ENCODE measurements around the gene SLC35F3.

The SLC35F3 gene

DNA sequence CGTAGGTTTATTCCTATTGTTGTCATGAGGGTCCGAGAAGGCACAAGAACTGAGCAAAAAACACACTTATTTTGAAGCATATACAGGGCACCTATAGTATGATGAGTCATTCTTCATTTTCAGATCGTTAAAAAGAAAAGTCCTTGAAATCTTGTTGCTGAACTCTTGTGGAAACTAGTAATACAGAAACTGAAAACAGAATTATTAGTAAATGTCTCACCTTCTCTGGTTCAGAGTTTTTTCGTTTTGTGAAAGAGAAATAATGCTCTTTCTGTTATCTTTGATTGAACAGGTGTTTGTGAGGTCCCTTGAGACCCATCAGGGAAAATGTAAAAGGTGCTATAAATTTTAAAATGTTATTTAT lies 366.7 kb downstream of the SLC35F3 start:
- no peaks in the 10 kb centered on the region for H3K9me3 Mint-ChIP-seq
- H3K36me3 Mint-ChIP-seq (ENCODE audit: insufficient read depth): no peaks in the 10 kb centered on the region
- peaks cover 29 to 41% of the 10 kb centered on the region in 2 donors for H3K27me3 Mint-ChIP-seq
- ATAC-seq (replicated peaks) (no peak), DNase-seq (no peak)
- peaks cover 0 to 2% of the 10 kb centered on the region in 2 donors for H3K4me1 Mint-ChIP-seq (ENCODE audit: low read depth in 2 of 2)
- no peak overlapping the region for H3K27ac Mint-ChIP-seq
- H3K4me3 Mint-ChIP-seq: no peak overlapping the region

DNA sequence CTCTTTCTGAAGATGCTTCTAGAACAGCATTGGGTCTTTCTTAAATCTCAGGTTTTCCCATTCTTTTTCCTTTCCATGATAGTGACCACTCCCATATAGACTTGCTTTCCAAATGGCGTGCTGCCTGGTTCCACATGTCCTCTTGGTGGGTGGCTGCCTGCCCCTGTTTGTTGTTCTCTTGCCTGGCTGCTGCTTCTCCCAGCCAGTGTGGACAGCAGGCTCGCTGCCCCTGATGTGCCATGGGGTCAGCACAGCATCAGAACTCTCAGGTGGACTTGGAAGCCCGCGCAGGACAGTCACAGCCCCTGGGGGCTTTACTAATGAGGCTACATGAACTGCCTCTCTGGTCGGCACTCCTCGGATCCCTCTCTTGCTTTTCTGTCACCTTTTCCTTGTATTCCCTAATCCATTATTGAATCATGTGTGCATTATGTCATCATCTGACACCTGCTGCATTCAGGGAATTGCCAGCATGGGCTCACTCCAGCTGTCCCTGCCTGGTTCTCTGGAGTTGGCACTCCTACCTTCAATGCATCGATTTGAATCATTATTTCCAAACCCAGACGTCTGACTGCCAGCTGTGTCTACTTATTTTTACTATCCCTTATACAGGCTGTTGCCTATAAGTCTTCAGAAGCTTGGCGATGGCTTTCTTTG lies 368.3 kb downstream of the SLC35F3 start:
- Mint-ChIP-seq H3K27me3 (peaks cover 29 to 48% of the 10 kb centered on the region in 2 donors), H3K4me3 (no peak overlapping the region), H3K4me1 (ENCODE audit: low read depth in 2 of 2) (peaks cover 0 to 2% of the 10 kb centered on the region in 2 donors), H3K36me3 (ENCODE audit: insufficient read depth) (no peaks in the 10 kb centered on the region), H3K9me3 (no peaks in the 10 kb centered on the region), H3K27ac (no peak overlapping the region)
- DNase-seq: no peak
- no peak for ATAC-seq (replicated peaks)

DNA sequence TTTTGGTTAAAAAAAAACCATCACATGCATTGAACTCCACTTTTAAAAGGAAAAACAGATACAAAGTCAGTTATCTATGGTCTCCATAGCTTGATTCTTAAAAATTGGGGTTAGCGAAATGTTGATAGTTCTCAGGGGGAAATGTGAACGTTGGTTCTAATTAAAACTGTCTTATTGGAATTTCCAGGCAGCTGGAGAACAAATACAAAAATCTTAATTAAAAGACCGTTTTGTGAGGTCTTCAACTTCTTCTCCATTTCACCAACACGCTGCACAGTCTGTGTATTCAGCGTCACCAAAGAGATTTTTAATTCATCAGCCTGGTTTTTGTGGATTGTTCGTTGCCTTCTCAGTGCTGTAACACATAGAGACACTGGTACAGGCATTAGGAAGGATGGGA lies 369.5 kb downstream of the SLC35F3 start:
- ATAC-seq (replicated peaks) (no peak), DNase-seq (no peak)
- Mint-ChIP-seq H3K27me3 (peaks cover 29 to 48% of the 10 kb centered on the region in 2 donors), H3K4me1 (ENCODE audit: low read depth in 2 of 2) (peaks cover 0 to 2% of the 10 kb centered on the region in 2 donors), H3K4me3 (no peak overlapping the region), H3K9me3 (no peaks in the 10 kb centered on the region), H3K36me3 (ENCODE audit: insufficient read depth) (no peaks in the 10 kb centered on the region), H3K27ac (no peak overlapping the region)

- H3K27ac Mint-ChIP-seq: no peak overlapping the region
- no peaks in the 10 kb centered on the region for H3K36me3 Mint-ChIP-seq (ENCODE audit: insufficient read depth)
- H3K9me3 Mint-ChIP-seq: no peaks in the 10 kb centered on the region
Measured at GRCh38 chr1:234276151-234276788, 371.8 kb downstream of the SLC35F3 start.

DNA sequence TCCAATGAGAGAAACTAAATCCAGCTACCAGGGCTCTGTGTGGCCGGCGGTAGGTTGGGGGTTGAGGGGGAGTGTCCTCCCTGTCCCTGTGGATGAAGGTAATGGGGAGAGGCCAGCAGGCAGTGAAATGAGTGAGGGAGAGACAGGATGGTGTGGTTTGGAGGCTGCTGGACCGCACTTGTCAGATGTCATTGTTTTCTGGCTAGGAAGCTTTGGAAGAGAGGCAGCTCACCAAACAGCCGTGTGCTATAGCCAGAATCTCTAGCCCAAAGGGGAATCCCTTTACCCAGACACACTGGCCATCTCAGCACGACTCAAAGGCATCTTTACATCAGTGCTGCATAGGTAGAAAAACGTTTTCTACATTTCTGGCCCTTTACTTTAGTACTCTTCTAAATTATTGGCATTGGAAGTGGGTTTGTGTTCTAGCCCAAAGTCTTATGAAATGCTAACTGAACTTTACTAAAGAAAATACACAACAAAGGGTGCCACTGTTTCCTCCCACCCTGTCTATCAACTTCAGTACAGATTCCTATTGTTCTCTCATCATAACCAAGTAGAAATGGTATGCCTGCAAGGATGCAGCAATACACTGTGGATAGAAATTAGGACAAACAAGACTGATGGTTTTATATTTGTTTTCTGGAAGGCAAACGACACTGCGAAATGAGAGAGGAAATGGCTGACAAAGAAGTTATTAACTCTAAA lies 372.8 kb downstream of the SLC35F3 start:
- Mint-ChIP-seq H3K4me1 (ENCODE audit: low read depth in 2 of 2) (no peaks in the 10 kb centered on the region), H3K9me3 (no peaks in the 10 kb centered on the region), H3K4me3 (no peak overlapping the region), H3K36me3 (ENCODE audit: insufficient read depth) (no peaks in the 10 kb centered on the region), H3K27me3 (peaks cover 41 to 45% of the 10 kb centered on the region in 2 donors), H3K27ac (no peak overlapping the region)
- ATAC-seq (replicated peaks): no peak
- no peak for DNase-seq

More at GRCh38 chr1:234276151-234276788, 371.8 kb downstream of the SLC35F3 start:
- Mint-ChIP-seq H3K4me3 (no peak overlapping the region), H3K27me3 (peaks cover 36 to 48% of the 10 kb centered on the region in 2 donors), H3K4me1 (ENCODE audit: low read depth in 2 of 2) (peaks cover 0 to 2% of the 10 kb centered on the region in 2 donors)
- ATAC-seq (replicated peaks) (no peak), DNase-seq (no peak)

DNA sequence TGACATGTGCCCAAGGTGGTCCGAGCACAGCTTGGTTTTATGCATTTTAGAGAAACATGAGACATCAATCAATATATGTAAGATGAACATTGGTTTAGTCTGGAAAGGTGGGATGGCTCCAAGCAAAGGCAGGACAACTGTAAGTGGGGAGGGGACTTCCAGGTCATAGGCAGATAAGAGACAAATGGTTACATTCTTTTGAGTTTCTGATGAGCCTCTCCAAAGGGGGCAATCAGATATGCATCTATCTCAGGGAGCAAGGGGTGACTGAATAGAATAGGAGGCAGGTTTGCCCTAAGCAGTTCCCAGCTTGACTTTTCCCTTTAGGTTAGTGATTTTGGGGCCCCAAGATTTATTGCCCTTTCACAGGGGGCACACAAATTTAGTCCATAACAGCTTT lies 374.5 kb downstream of the SLC35F3 start:
- no peak for ATAC-seq (replicated peaks)
- H3K4me1 Mint-ChIP-seq (ENCODE audit: low read depth in 2 of 2): no peaks in the 10 kb centered on the region
- no peak for DNase-seq
- no peak overlapping the region for H3K27ac Mint-ChIP-seq
- no peaks in the 10 kb centered on the region for H3K9me3 Mint-ChIP-seq
- H3K36me3 Mint-ChIP-seq (ENCODE audit: insufficient read depth): no peaks in the 10 kb centered on the region
- no peak overlapping the region for H3K4me3 Mint-ChIP-seq
- H3K27me3 Mint-ChIP-seq: peaks cover 28 to 39% of the 10 kb centered on the region in 2 donors

GRCh38 chr1:234280500-234280899 lies 376.0 kb downstream of the SLC35F3 start:
- H3K9me3 Mint-ChIP-seq: no peaks in the 10 kb centered on the region
- DNase-seq: no peak
- H3K36me3 Mint-ChIP-seq (ENCODE audit: insufficient read depth): no peaks in the 10 kb centered on the region
- no peak for ATAC-seq (replicated peaks)
- no peak overlapping the region for H3K27ac Mint-ChIP-seq
- no peaks in the 10 kb centered on the region for H3K4me1 Mint-ChIP-seq (ENCODE audit: low read depth in 2 of 2)
- H3K27me3 Mint-ChIP-seq: peaks cover 28 to 40% of the 10 kb centered on the region in 2 donors
- H3K4me3 Mint-ChIP-seq: no peak overlapping the region

GRCh38 chr1:234281826-234282489 lies 377.5 kb downstream of the SLC35F3 start:
- Mint-ChIP-seq H3K9me3 (no peaks in the 10 kb centered on the region), H3K4me1 (ENCODE audit: low read depth in 2 of 2) (no peaks in the 10 kb centered on the region), H3K4me3 (no peak overlapping the region), H3K27ac (no peak overlapping the region), H3K27me3 (peaks cover 28 to 46% of the 10 kb centered on the region in 2 donors), H3K36me3 (ENCODE audit: insufficient read depth) (no peaks in the 10 kb centered on the region)
- ATAC-seq (replicated peaks) (no peak), DNase-seq (no peak)

GRCh38 chr1:234286206-234286605 lies 381.7 kb downstream of the SLC35F3 start:
- DNase-seq (no peak), ATAC-seq (replicated peaks) (no peak)
- H3K4me1 Mint-ChIP-seq (ENCODE audit: low read depth in 2 of 2): no peaks in the 10 kb centered on the region
- H3K4me3 Mint-ChIP-seq: no peak overlapping the region
- H3K27ac Mint-ChIP-seq: no peak overlapping the region
- peaks cover 31 to 53% of the 10 kb centered on the region in 2 donors for H3K27me3 Mint-ChIP-seq
- no peaks in the 10 kb centered on the region for H3K36me3 Mint-ChIP-seq (ENCODE audit: insufficient read depth)
- H3K9me3 Mint-ChIP-seq: peaks cover 5 to 8% of the 10 kb centered on the region in 2 donors

DNA sequence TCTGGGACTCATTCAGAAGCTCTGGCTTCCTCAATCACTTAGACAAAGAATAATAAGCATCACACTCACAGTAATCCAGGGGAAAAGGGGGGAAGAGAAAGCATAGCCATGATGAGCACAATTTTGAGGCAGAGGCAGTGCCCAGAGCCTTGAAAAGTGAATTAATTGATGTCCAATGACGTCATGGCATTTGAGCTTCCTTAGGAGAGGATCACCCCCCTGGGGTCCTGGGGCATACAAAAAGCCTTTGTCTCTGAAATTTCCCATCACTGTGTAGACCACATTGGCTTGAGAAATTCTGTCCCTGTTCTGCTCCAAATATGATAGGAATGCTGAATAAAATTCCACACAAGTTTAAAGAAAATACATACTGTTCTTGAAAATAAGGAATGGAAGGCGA lies 384.5 kb downstream of the SLC35F3 start:
- no peak overlapping the region for H3K27ac Mint-ChIP-seq
- H3K27me3 Mint-ChIP-seq: peaks cover 34 to 54% of the 10 kb centered on the region in 2 donors
- H3K4me1 Mint-ChIP-seq (ENCODE audit: low read depth in 2 of 2): no peaks in the 10 kb centered on the region
- H3K9me3 Mint-ChIP-seq: peaks cover 5 to 8% of the 10 kb centered on the region in 2 donors
- DNase-seq (no peak), ATAC-seq (replicated peaks) (no peak)
- no peak overlapping the region for H3K4me3 Mint-ChIP-seq
- H3K36me3 Mint-ChIP-seq (ENCODE audit: insufficient read depth): no peaks in the 10 kb centered on the region

- H3K27me3 Mint-ChIP-seq: peaks cover 36 to 54% of the 10 kb centered on the region in 2 donors
- ATAC-seq (replicated peaks): no peak
Measured at GRCh38 chr1:234289538-234290305, 385.2 kb downstream of the SLC35F3 start.

DNA sequence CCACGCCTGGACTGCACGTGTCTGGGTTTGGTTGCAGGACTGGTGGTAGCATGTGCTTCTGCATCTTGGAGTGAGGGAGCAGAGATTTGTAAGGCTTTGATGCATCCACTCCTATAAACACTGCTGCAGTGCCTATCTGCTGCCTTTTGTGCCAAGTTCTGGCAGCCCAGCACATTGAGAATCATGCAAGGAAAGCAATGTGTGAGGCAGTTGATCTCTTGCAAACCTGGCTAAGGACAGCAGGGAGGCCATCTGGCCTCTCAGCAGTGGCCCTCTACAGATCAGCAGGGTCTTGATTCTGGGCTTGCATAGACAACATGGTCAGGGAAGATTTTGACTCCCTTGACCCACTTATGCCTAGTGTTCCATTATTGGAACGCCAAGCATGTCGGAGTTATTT lies 387.5 kb downstream of the SLC35F3 start:
- H3K4me1 Mint-ChIP-seq (ENCODE audit: low read depth in 2 of 2): no peaks in the 10 kb centered on the region
- H3K27me3 Mint-ChIP-seq: peaks cover 46 to 64% of the 10 kb centered on the region in 2 donors
- DNase-seq (no peak), ATAC-seq (replicated peaks) (no peak)
- no peak overlapping the region for H3K4me3 Mint-ChIP-seq
- H3K9me3 Mint-ChIP-seq: peaks cover 5 to 8% of the 10 kb centered on the region in 2 donors
- no peak overlapping the region for H3K27ac Mint-ChIP-seq
- no peaks in the 10 kb centered on the region for H3K36me3 Mint-ChIP-seq (ENCODE audit: insufficient read depth)

More at GRCh38 chr1:234289538-234290305, 385.2 kb downstream of the SLC35F3 start:
- H3K27ac Mint-ChIP-seq: no peak overlapping the region
- no peaks in the 10 kb centered on the region for H3K4me1 Mint-ChIP-seq (ENCODE audit: low read depth in 2 of 2)
- H3K4me3 Mint-ChIP-seq: no peak overlapping the region
- H3K36me3 Mint-ChIP-seq (ENCODE audit: insufficient read depth): no peaks in the 10 kb centered on the region
- H3K9me3 Mint-ChIP-seq: peaks cover 5 to 8% of the 10 kb centered on the region in 2 donors
- no peak for DNase-seq

- H3K36me3 Mint-ChIP-seq (ENCODE audit: insufficient read depth): no peaks in the 10 kb centered on the region
- H3K4me3 Mint-ChIP-seq: no peak overlapping the region
- no peaks in the 10 kb centered on the region for H3K4me1 Mint-ChIP-seq (ENCODE audit: low read depth in 2 of 2)
- ATAC-seq (replicated peaks) (no peak), DNase-seq (no peak)
- H3K9me3 Mint-ChIP-seq: peaks cover 5 to 8% of the 10 kb centered on the region in 2 donors
- peaks cover 51 to 69% of the 10 kb centered on the region in 2 donors for H3K27me3 Mint-ChIP-seq
- no peak overlapping the region for H3K27ac Mint-ChIP-seq
Measured at GRCh38 chr1:234292548-234292947, 388.1 kb downstream of the SLC35F3 start.

All from effector memory CD8-positive, alpha-beta T cell (primary cell).